Brain pericyte (primary cell): ENCODE measurements around the gene CELF3.
A peak's percentile ranks its signal among the peaks of the same experiment; 100 is the strongest.
"Not testable (repeated sequence)": the region's sequence is repeated elsewhere in the genome, so short reads cannot be mapped to it uniquely, and the experiment has no call there.

Experiments
- DNase-seq: peaks from one replicate; pipeline ENCODE4 v3.0.0-alpha.2; 2012; ENCODE audit warnings: low read depth, low spot score

The CELF3 gene

GRCh38 chr1:151716771-151717631 is at the start of gene CELF3:
CELF3 (minus strand) TSS chr1:151716803; CDS start chr1:151716020, 783 bp downstream.
- DNase-seq: no peak

- DNase-seq: no peak
Measured at GRCh38 chr1:151763990-151764389, 47.4 kb upstream of the CELF3 start.

GRCh38 chr1:151762941-151763921 is 46.6 kb upstream of the CELF3 start, which contains the start of gene MRPL9:
MRPL9 (minus strand) TSS chr1:151763496; CDS start chr1:151763479, 17 bp downstream.
- DNase-seq: peak; percentile 12

GRCh38 chr1:151760597-151761385 is 44.2 kb upstream of the CELF3 start:
- no peak for DNase-seq

- DNase-seq: no peak
Measured at GRCh38 chr1:151759241-151759640, 42.6 kb upstream of the CELF3 start.

DNA sequence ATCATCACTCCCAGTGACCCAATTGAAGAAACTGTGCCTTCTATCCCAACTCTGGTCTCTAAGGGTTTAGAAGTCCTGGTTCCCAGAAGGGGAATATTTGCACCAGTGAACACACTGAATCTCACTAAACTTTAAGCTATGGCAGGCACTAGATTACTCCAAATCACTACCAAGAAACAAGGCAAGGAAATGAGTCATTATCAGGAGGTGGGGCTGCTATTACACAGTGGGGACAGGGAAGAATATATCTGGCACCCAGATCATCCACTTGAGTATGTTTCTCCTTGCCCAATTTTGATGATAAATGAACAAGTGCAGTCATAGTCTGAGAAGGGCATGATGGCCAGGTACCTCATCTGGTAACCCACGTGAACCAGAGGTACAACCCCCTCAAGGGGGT is 39.7 kb upstream of the CELF3 start:
- DNase-seq: no peak

GRCh38 chr1:151741516-151741915 is 24.9 kb upstream of the CELF3 start:
- DNase-seq: no peak

DNA sequence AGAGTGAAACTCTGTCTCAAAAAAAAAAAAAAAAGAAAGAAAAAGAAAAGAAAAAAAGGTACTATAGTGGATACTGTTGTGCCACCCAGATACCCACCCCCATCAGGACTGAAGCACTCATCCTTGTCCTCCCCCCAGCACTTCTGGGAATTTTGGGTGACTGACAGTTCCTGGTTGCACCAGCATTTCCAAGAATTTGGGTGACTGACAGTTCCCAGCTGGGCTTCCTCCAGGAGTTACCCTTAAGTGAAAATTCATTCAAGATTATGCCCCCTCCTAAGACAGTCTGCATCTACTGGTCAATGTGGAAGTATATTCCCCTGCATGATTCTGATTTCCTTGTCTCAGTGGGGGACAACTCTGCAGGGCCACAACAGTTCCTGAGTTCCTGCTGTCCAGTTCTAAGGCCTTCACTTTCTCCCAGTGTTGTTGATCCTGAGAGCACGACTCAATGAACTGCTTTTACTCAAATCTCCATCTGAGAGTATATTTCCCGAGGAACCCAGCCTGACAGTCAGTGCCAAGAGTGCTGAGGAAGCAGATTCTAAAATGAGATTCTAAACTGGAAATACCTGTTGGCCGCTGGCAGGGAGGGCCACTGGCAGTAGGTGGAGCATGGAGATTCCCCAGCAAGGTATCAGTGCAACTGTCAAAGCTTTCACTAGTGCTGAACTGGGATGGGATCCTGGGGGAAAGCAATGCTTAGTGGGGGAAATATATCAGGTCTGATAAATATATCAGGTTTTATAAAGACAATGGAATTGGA is 23.2 kb upstream of the CELF3 start:
- DNase-seq: no peak

DNA sequence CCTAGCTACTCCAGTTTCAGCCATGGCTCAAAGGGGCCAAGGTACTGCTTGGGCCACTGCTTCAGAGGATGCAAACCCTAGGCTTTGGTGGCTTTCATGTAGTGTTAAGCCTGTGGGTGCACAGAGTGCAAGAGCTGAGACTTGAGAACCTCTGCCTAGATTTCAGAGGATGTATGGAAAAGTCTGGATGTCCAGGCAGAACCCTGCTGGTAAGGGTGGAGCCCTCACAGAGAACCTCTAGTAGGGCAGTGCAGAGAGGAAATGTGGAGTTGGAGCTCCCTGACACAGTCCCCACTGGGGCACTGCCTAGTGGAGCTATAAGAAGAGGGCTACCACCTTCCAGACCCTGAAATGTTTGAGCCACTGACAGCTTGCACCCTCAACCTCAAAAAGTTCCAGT is 20.9 kb upstream of the CELF3 start:
- DNase-seq: no peak

GRCh38 chr1:151737026-151737425 is 20.4 kb upstream of the CELF3 start:
- DNase-seq: no peak

GRCh38 chr1:151733995-151734394 is 17.4 kb upstream of the CELF3 start:
- DNase-seq: not testable (repeated sequence)

DNA sequence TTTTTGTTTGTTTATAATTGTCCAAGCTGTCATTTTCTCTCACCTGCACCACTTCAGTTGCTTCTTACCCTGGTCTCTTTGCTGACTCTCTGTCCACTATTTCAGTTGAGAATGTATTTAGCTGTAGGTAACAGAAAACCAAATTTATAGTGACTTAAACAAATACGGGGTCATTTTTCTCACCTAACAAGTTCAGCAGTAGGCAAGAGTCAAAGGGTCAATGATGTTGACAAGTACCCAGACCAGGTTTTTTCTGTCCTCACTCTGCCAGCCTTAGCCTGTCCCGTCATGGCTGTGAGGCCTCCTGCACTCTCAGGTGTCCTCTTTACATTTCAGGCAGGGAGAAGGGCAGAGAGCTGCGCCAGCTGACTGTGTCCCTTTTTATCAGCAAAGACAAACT is 16.5 kb upstream of the CELF3 start:
- no peak for DNase-seq

DNA sequence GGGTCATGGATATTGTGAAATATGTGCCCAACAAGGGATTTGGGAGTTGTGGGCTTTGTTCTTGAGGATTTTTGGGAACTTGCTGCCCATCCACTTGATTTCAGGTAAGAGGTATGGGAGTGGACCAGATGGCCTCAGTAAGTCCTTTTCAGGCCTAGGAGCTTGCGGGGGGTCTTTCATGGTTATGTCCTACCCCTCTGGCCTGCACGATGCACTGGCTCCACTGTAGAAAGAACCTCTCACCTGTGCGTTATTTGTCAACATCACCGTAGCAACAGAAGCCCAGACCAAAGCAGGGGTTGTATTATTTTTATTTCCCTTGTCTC is 13.3 kb upstream of the CELF3 start:
- DNase-seq: no peak

DNA sequence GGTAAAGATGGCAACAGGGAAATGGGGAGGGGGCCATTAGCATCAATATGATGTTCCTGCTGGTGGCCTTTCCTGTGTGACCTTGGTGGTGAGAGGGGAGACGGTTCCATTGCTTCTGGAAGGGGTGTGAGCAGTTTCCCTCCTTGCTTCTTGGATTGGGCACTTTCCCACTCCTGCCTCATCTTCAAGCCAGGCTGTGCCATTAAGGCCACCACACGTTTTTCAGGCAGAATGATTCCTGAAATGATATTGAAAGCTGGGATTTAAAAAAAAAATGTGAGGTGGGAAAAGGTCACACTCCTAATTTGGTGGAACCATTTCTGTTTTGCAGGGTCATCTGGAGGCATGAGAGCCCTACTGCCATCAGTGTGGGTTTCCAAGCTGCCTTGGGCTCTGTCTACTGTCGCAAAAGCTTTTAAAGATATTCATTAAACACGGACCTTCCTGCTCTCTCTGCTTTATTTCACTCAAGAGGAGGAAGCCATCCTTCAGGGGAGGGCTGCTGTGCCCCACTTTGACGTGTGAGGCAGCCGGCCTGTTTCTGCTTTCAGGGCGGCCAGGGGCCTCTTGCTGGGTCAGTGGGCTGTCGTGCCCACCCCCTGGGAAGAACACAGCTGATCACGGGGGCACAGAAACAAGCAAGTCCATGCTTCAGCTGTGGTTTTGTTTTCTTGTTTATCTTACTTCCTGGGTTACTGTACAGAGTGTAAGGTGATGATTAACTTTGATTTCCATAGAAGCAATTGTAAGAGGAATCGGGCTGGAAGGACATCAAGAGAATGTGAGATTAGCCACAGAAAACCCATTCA is 12.8 kb upstream of the CELF3 start:
- no peak for DNase-seq

- DNase-seq: no peak
Measured at GRCh38 chr1:151728151-151729054, 11.8 kb upstream of the CELF3 start.

DNA sequence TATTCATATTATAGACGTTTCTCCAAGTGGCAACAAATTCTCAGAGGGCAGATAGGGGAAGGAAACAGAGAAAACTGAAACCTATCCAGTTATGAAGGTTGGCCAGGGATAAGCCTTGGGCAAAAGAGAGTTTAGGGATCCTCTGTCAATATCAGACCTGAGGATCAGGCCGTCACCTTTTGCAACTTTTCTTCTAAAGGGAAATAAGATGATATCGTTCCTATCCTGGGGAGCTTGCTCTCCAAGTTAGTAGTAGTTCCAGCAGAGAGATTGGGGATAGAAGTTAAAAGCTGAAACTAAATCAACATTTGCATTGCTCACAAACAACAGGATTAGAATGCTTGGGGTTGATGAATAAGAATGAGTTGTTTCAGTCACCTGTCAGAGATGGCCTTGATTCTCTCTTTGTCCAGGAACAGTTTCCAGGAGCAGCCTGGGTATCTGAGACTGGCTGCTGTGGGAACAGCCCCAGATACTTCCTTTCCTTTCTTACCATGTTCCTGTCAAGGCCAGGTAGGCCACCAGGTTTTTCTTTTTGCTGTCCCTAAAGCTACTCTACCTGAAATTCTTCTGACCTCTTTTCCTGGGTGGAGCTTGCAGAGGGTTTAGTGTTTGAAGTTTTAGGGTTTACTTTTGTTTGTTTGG is 7.2 kb upstream of the CELF3 start:
- no peak for DNase-seq

GRCh38 chr1:151721788-151722510 is 5.3 kb upstream of the CELF3 start:
- DNase-seq: no peak
